Measurements from ENCODE around the gene EVA1C. TPM values are rescaled to one million over a fixed set of nuclear protein-coding genes. Genes with fewer than 3 reads are reported as not detected.

Gene EVA1C
- total and polyA plus RNA-seq, 10 of the 15 experiments (the other 5 are each of a cell fraction or from before 2014, with no cell fraction given): 0.13 to 0.56 (median 0.34) TPM; not detected in 7

DNA sequence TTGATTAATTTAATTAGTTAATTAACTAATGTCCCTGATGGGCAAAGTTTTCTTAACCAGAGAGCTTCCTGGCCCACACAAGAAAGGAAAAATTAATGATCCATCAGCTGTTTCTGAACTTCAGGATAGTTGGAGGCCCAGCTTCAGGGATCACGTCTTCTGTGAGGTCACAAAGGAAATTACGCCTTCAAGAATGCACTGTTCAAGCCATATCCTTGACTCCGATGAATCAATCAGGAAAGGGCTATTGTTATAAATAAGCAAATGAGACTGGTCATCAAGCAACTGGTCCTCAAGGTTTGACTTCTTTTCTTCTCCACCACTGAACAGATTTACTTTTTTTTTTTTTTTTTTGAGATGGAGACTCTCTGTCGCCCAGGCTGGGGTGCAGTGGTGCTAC lies 132.2 kb downstream of the EVA1C start:
- intact Hi-C loops (cut with micrococcal nuclease; ENCODE audit: unreplicated experiment): no loop called here
- no peak overlapping the region for H3K27ac ChIP-seq (ENCODE audit: control insufficient read depth, insufficient read depth)
- no peak overlapping the region for H3K4me2 ChIP-seq (ENCODE audit: control insufficient read depth, insufficient read depth)
- 77% methylated on average over 3 of the region's 4 CpGs for WGBS (ENCODE audit: insufficient coverage, insufficient replicate concordance, low lambda C conversion rate, missing lambda C conversion rate)
- H3K36me3 ChIP-seq (ENCODE audit: control insufficient read depth in 2 of 2, insufficient read depth in 2 of 2, low read length in 1 of 2): no peaks in the 10 kb centered on the region
- BruUV-seq (replicated peaks): no TSS peak
- no peak for TF ChIP-seq PAX5 (IDR thresholded peaks at IDR 0.05; ENCODE audit: borderline replicate concordance, low read depth, low read length)
- no peak for TF ChIP-seq POLR2AphosphoS2 (IDR thresholded peaks at IDR 0.05; ENCODE audit: low read depth, low read length)
- no peak for TF ChIP-seq YY1 (IDR thresholded peaks at IDR 0.05; ENCODE audit: low read depth, low read length)
- TF ChIP-seq CEBPB (IDR thresholded peaks at IDR 0.05; ENCODE audit: borderline replicate concordance in 1 of 2, low read depth in 2 of 2, low read length in 2 of 2): no peak
- no peak for TF ChIP-seq ZNF384 (IDR thresholded peaks at IDR 0.05; ENCODE audit: borderline replicate concordance, low read depth, low read length)
- TF ChIP-seq EED (IDR thresholded peaks at IDR 0.05; ENCODE audit: low read depth): no peak
- no peak for TF ChIP-seq ASH2L (IDR thresholded peaks at IDR 0.05; ENCODE audit: borderline replicate concordance, low read depth)
- TF ChIP-seq, protein P1, sequence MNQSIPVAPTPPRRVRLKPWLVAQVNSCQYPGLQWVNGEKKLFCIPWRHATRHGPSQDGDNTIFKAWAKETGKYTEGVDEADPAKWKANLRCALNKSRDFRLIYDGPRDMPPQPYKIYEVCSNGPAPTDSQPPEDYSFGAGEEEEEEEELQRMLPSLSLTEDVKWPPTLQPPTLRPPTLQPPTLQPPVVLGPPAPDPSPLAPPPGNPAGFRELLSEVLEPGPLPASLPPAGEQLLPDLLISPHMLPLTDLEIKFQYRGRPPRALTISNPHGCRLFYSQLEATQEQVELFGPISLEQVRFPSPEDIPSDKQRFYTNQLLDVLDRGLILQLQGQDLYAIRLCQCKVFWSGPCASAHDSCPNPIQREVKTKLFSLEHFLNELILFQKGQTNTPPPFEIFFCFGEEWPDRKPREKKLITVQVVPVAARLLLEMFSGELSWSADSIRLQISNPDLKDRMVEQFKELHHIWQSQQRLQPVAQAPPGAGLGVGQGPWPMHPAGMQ (IDR thresholded peaks at IDR 0.05; ENCODE audit: borderline replicate concordance): no peak
- no peak for TF ChIP-seq BACH1 (IDR thresholded peaks at IDR 0.05; ENCODE audit: borderline replicate concordance)
- no peak for TF ChIP-seq NFYB (IDR thresholded peaks at IDR 0.05; ENCODE audit: insufficient read depth, low read depth, low read length)
- TF ChIP-seq PAX8 (IDR thresholded peaks at IDR 0.05): no peak
- H4K20me1 ChIP-seq (ENCODE audit: control insufficient read depth, insufficient read depth): no peaks in the 10 kb centered on the region
- H2AFZ ChIP-seq (ENCODE audit: control insufficient read depth, low read depth, low read length): no peak overlapping the region
- ChIA-PET POLR2A (no interaction called here), RAD21 (ENCODE audit: unreplicated experiment) (no interaction called here), CTCF (no interaction called here), SMC1A (ENCODE audit: uncharacterized antibody, unreplicated experiment) (interaction anchor here (0.5 kb wide), 1 partner anchor 565 kb away, joined by 4 read pairs; no protein-coding TSS in a partner anchor)
- FAIRE-seq: no peak
- in situ Hi-C loops (cut with MboI): no loop called here
- H3K4me1 ChIP-seq (ENCODE audit: control insufficient read depth, insufficient read depth, low read length): no peaks in the 10 kb centered on the region
- no peaks in the 10 kb centered on the region for H3K9me3 ChIP-seq (replicated peaks; ENCODE audit: control insufficient read depth, insufficient read depth, low read length)
- H3K79me2 ChIP-seq (ENCODE audit: control insufficient read depth, insufficient read depth, low read length): no peaks in the 10 kb centered on the region
- H3K9ac ChIP-seq (ENCODE audit: control insufficient read depth, insufficient read depth, low read length): no peak overlapping the region
- no peak for ATAC-seq
- H3K4me3 ChIP-seq: no peak overlapping the region
- no peak for DNase-seq (ENCODE audit: low read depth, low spot score)
- no peaks in the 10 kb centered on the region for H3K27me3 ChIP-seq (replicated peaks in 1 of 2; ENCODE audit: control insufficient read depth in 2 of 2, insufficient read depth in 2 of 2, low read length in 1 of 2)
